ENCODE data around the gene CENPB.

- TF ChIP-seq CTCF (IDR thresholded peaks at IDR 0.05) (no peak), POLR2A (IDR thresholded peaks at IDR 0.05) (no peak)
Measured at GRCh38 chr20:3821996-3822395, 35.5 kb upstream of the CENPB start.

Data from esophagus squamous epithelium (tissue), 4 donors.